ENCODE data around the gene HACD4.

- TF ChIP-seq CTCF (IDR thresholded peaks at IDR 0.05): no peak
- TF ChIP-seq POLR2A (IDR thresholded peaks at IDR 0.05): no peak
Observed at GRCh38 chr9:20994486-20994885, 37.0 kb downstream of the HACD4 start.

All from body of pancreas (tissue), 4 donors.